Esophagus (tissue), 2 donors: Measurements from ENCODE around the gene TNN. TPM values are rescaled to one million over a fixed set of nuclear protein-coding genes. Genes with fewer than 3 reads are reported as not detected.
A peak's percentile ranks its signal among the peaks of the same experiment; 100 is the strongest.
"Not testable (repeated sequence)": the region's sequence is repeated elsewhere in the genome, so short reads cannot be mapped to it uniquely, and the experiment has no call there.

Experiments used
- H3K27ac ChIP-seq, 2 donors: one replicate each; pipeline ENCODE4 v1.5.1; 2013; ENCODE audit warnings: low read depth in 2 of 2, mild to moderate bottlenecking in 2 of 2, inconsistent platforms in 1 of 2, low read length in 1 of 2, moderate library complexity in 1 of 2
- H3K27me3 ChIP-seq, 2 donors: one replicate each; pipeline ENCODE4 v1.6.1; 2013; ENCODE audit warnings: low read length in 2 of 2, control low read depth in 1 of 2, mild to moderate bottlenecking in 1 of 2; ENCODE audit not compliant: insufficient read depth in 2 of 2, control insufficient read depth in 1 of 2
- H3K36me3 ChIP-seq, 2 donors: one replicate each; pipeline ENCODE4 v1.6.1; 2013; ENCODE audit warnings: low read length in 1 of 2; ENCODE audit not compliant: control insufficient read depth in 2 of 2, insufficient read depth in 2 of 2
- H3K4me1 ChIP-seq, 2 donors: one replicate each; pipeline ENCODE4 v1.6.1; 2013; ENCODE audit warnings: low read length in 1 of 2; ENCODE audit not compliant: control insufficient read depth in 2 of 2, insufficient read depth in 2 of 2
- H3K4me3 ChIP-seq, 2 donors: one replicate each; pipeline ENCODE4 v1.5.1; 2013; ENCODE audit warnings: low read length in 2 of 2, mild to moderate bottlenecking in 2 of 2, low read depth in 1 of 2, moderate library complexity in 1 of 2
- H3K9me3 ChIP-seq, 2 donors: one replicate each; pipeline ENCODE4 v1.6.1; 2013; ENCODE audit warnings: mild to moderate bottlenecking in 2 of 2, low read depth in 1 of 2, low read length in 1 of 2, moderate library complexity in 1 of 2; ENCODE audit not compliant: control insufficient read depth in 2 of 2, insufficient read depth in 1 of 2
- whole genome bisulfite sequencing, 2 donors: extraction: QIAGEN DNeasy Blood & Tissue Kit; methylation state at CpG; one replicate each; pipeline ENCODE4 v1.1.7; 2013; 5-methylcytosine and 5-hydroxymethylcytosine counted together
- polyA plus RNA-seq, 2 donors: library from polyadenylated mRNA; stranded (reverse); fragments of 200-250 nt; gene quantifications; one replicate each; pipeline ENCODE4 v1.2.3, GENCODE V29; 2013
- donor health status: healthy with polysubstance abuse.
- donor health status: Bipolar disorder and iron deficiency.

Gene TNN
- under 1 TPM; 0.07 to 0.08 TPM for polyA plus RNA-seq

- Histone ChIP-seq H3K4me3 (no peak within 1 kb of the TSS), H3K27ac (no peak within 1 kb of the TSS), H3K4me1 (no peaks in the 10 kb centered on the region), H3K36me3 (no peaks in the 10 kb centered on the region), H3K27me3 (no peaks in the 10 kb centered on the region), H3K9me3 (no peaks in the 10 kb centered on the region)
- 58 to 66% methylated on average over 9 of the region's 9 CpGs for WGBS, 2 donors
Measured at GRCh38 chr1:175067362-175068106, at the start of gene TNN. TNN (plus strand) TSS chr1:175067833; CDS start chr1:175077419, 9,586 bp downstream.

DNA sequence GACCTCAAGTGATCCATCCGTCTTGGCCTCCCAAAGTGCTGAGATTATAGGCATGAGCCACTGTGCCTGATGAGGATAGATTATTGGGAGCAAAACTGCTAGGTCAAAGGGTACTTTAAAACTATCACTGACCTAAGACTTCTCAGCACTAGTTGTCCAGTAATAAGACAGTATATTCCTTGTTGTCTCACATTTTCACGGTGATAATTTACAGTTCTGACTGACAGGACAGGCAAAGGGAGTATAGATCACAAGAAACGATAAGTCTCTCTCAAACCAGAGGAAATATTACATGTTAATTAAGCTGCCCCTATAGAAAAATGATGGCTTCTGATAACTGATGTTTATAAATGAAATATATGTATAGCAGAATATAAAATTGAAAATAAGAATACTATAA is 48.1 kb upstream of the TNN start:
- Histone ChIP-seq H3K4me3 (no peak overlapping the region), H3K27ac (no peak overlapping the region), H3K27me3 (no peaks in the 10 kb centered on the region), H3K36me3 (peaks cover 9 to 10% of the 10 kb centered on the region in 2 donors), H3K9me3 (no peaks in the 10 kb centered on the region), H3K4me1 (peaks cover 0 to 2% of the 10 kb centered on the region in 2 donors)
- 89 to 91% methylated on average over 3 of the region's 3 CpGs for WGBS, 2 donors

DNA sequence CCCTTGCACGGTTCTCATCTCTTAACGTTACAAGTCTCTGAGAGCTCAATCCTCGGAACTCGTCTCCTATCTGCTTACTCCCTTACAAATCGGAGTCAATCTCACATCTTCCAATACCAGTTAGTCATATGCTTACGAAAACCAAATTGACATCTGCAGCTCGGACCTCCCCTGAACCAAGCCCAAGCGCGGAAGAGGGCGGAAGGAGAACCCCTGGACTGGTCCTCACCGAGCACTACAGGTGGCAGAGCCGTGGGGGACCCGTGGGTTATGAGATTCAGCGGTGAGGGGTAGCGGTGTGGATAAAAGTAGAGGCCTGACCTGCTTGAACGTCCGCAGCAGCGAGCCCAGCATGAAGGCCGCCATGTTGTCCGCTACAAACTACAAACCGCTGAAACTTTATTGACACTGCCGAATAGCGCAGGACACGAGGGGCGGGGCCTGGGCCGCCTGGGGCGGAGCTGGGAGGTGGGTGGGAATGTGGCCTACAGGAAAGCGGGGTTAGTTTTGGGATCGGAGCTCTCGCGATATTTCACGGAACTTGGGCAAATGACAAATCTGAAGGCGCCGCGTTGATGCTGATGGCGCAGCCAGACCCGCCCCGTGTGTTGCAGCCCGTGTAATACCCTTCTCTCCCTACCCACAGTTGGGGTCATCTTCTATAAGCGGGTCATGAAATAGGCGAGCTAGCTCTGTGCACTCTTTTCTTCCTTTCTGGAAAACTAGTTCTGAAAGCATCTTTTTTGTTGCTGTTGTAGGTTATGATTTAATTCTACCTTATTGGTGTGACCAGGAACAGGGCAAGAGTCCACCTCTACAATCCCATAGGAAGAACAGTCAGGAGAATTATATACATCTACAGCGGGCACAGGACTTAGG is 44.4 kb upstream of the TNN start, which contains the start of gene MRPS14:
Gene MRPS14, minus strand, starts transcription at position 383 of the 879 bp plus-strand sequence. Its CDS starts 17 bp downstream, at position 366.
- H3K27me3 ChIP-seq = no peaks in the 10 kb centered on the region
- H3K36me3 ChIP-seq = peaks cover 0 to 1% of the 10 kb centered on the region in 2 donors
- peaks cover 0 to 2% of the 10 kb centered on the region in 2 donors for H3K4me1 ChIP-seq
- H3K27ac ChIP-seq = peak within 1 kb of the TSS; percentile 52 to 92
- H3K9me3 ChIP-seq = no peaks in the 10 kb centered on the region
- peak within 1 kb of the TSS; percentile 75 to 92 for H3K4me3 ChIP-seq
- WGBS, 2 donors = 3% methylated on average over 42 of the region's 42 CpGs

DNA sequence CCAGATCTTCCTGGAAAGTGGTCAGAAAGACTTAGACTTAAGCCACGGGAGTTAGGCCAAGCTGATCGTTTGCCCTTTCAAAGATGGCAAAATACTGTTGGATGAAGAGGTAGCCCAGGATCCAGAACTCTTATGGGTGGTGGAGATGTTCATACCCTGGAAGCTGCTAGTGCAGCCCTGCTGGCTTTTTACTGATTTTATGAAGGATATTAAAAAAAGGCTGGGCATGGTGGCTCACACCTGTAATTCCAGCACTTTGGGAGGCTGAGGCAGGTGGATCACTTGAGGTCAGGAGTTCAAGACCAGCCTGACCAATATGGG is 43.8 kb upstream of the TNN start:
- Histone ChIP-seq H3K4me3 (peak overlapping the region in 1 of 2 donors; percentile 92), H3K27ac (peak overlapping the region; percentile 50 to 85)
- 91% methylated on average over 2 of the region's 2 CpGs for WGBS, 2 donors
- not testable (repeated sequence) for H3K9me3 ChIP-seq, H3K4me1 ChIP-seq, H3K36me3 ChIP-seq, H3K27me3 ChIP-seq

- no peaks in the 10 kb centered on the region for H3K27me3 ChIP-seq
- H3K27ac ChIP-seq = no peak overlapping the region
- no peaks in the 10 kb centered on the region for H3K36me3 ChIP-seq
- H3K4me3 ChIP-seq = no peak overlapping the region
- H3K4me1 ChIP-seq = peaks cover 0 to 2% of the 10 kb centered on the region in 2 donors
- 96 to 97% methylated on average over 2 of the region's 2 CpGs for WGBS, 2 donors
- H3K9me3 ChIP-seq = no peaks in the 10 kb centered on the region
Measured at GRCh38 chr1:175024773-175025172, 42.9 kb upstream of the TNN start.

- no peak overlapping the region for H3K4me3 ChIP-seq
- no peaks in the 10 kb centered on the region for H3K27me3 ChIP-seq
- H3K36me3 ChIP-seq = no peaks in the 10 kb centered on the region
- no peaks in the 10 kb centered on the region for H3K4me1 ChIP-seq
- 77 to 83% methylated on average over 4 of the region's 4 CpGs for WGBS, 2 donors
- no peak overlapping the region for H3K27ac ChIP-seq
- no peaks in the 10 kb centered on the region for H3K9me3 ChIP-seq
Measured at GRCh38 chr1:175033953-175034352, 33.7 kb upstream of the TNN start.

GRCh38 chr1:175034775-175035174 is 32.9 kb upstream of the TNN start:
- 64 to 68% methylated on average over 2 of the region's 2 CpGs for WGBS, 2 donors
- H3K27me3 ChIP-seq = no peaks in the 10 kb centered on the region

DNA sequence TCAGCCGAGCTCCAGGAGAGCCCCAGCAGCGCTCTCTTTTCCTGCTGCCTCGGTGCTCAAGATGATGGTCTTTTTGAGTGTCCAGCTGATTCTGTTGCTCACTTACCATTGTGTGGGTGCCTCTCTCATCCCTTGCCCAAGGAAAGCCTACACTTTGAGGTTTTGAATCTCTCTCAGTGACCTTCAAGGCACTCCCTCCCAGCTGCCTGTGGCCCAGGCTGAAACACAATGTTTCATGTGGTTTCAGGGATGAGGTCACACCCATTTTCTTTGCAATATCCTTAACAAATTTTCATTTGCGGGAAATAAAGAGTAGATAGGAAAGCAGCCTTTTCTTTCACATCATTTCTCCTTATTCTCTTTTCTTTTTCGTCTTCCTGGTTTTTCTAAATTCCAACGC is 31.8 kb upstream of the TNN start:
- WGBS, 2 donors = 87% methylated on average over 6 of the region's 6 CpGs

More at GRCh38 chr1:175034775-175035174, 32.9 kb upstream of the TNN start:
- H3K36me3 ChIP-seq = no peaks in the 10 kb centered on the region
- no peaks in the 10 kb centered on the region for H3K4me1 ChIP-seq
- H3K9me3 ChIP-seq = no peaks in the 10 kb centered on the region
- H3K4me3 ChIP-seq = no peak overlapping the region
- H3K27ac ChIP-seq = no peak overlapping the region

GRCh38 chr1:175036476-175036875 is 31.2 kb upstream of the TNN start:
- Histone ChIP-seq H3K4me3 (no peak overlapping the region), H3K36me3 (no peaks in the 10 kb centered on the region), H3K27me3 (no peaks in the 10 kb centered on the region), H3K27ac (no peak overlapping the region), H3K9me3 (no peaks in the 10 kb centered on the region), H3K4me1 (no peaks in the 10 kb centered on the region)
- WGBS, 2 donors = 69 to 71% methylated on average over 3 of the region's 3 CpGs

More for the DNA sequence above, 31.8 kb upstream of the TNN start:
- Histone ChIP-seq H3K27ac (no peak overlapping the region), H3K9me3 (no peaks in the 10 kb centered on the region), H3K36me3 (no peaks in the 10 kb centered on the region), H3K27me3 (no peaks in the 10 kb centered on the region), H3K4me3 (no peak overlapping the region), H3K4me1 (no peaks in the 10 kb centered on the region)
